Transverse colon (tissue), 4 donors: Measurements from ENCODE around the gene TTC6. TPM values are rescaled to one million over a fixed set of nuclear protein-coding genes. Genes with fewer than 3 reads are reported as not detected.

Source experiments
- DNase-seq: peaks from one replicate; pipeline ENCODE4 v3.0.0-alpha.2; 2019
- H3K27ac ChIP-seq, 4 donors: fragments of 200-600 bp; sonication (generic); 2 replicates each; pipeline ENCODE4 v1.5.1; 2016 to 2018; ENCODE audit warnings: inconsistent platforms in 4 of 4
- H3K27me3 ChIP-seq: fragments of 200-600 bp; sonication (generic); 2 replicates; pipeline ENCODE4 v1.5.1; 2017; ENCODE audit warnings: inconsistent platforms
- H3K36me3 ChIP-seq, 4 donors: fragments of 200-600 bp; sonication (generic); 2 replicates each; pipeline ENCODE4 v1.5.1; 2017 to 2019; ENCODE audit warnings: inconsistent platforms in 4 of 4
- H3K4me1 ChIP-seq, 4 donors: fragments of 200-600 bp; sonication (generic); 2 replicates each; pipeline ENCODE4 v1.5.1; 2017 to 2020; ENCODE audit warnings: inconsistent platforms in 4 of 4
- H3K4me3 ChIP-seq, 4 donors: fragments of 200-600 bp; sonication (generic); 1 replicate in 1 of 4; 2 replicates in 3 of 4; pipeline versions ENCODE4 v1.5.1 to v1.6.1; 2017 to 2019; ENCODE audit warnings: inconsistent platforms in 4 of 4
- H3K9me3 ChIP-seq, 2 donors: fragments of 200-600 bp; sonication (generic); 2 replicates each; pipeline ENCODE4 v1.5.1; 2017 to 2019; ENCODE audit warnings: inconsistent platforms in 2 of 2
- EP300 ChIP-seq: sonication (generic); formaldehyde crosslinking; IDR thresholded peaks from one replicate; pipeline ENCODE4 v1.6.1; 2017; ENCODE audit warnings: antibody characterized with exemption, low read depth
- POLR2A ChIP-seq: fragments of 450-650 bp; IDR thresholded peaks from one replicate; pipeline ENCODE4 v1.6.1; 2016; ENCODE audit warnings: antibody characterized with exemption, mild to moderate bottlenecking, moderate library complexity
- POLR2AphosphoS5 ChIP-seq, 3 donors: sonication (generic); formaldehyde crosslinking; IDR thresholded peaks; one replicate each; pipeline ENCODE4 v1.6.1; 2016; ENCODE audit warnings: antibody characterized with exemption in 3 of 3
- WGBS, 2 donors: methylation state at CpG; one replicate each; pipeline ENCODE4 v1.1.5; 2018; ENCODE audit warnings: low coverage in 1 of 2; 5-methylcytosine and 5-hydroxymethylcytosine counted together
- in situ Hi-C, 4 donors: fragments of 200-750 bp; cut with MboI; loops; one replicate each; pipeline versions ENCODE4 v1.15.0 to v1.15.1; 2017; ENCODE audit warnings: low sequenced_read_pairs in 3 of 4, low pct_ligation_motif_present in 1 of 4, low pct_unique_long_range_greater_than_20kb in 1 of 4
- intact Hi-C: fragments of 100-400 bp; cut with DNase I; formaldehyde crosslinking; loops from one replicate; pipeline ENCODE4 v1.15.1; 2023; ENCODE audit warnings: low total_unique reads
- total RNA-seq, 4 donors: library from RNA; depleted of rRNA; stranded (reverse); fragments of >200 nt; gene quantifications; one replicate each; pipeline ENCODE4 v1.1.0, GENCODE V29; 2016
- TF ChIP-seq, protein P1 (sequence below), 5 experiments: fragments of 200-600 bp in 3 of 5; fragments of 450-650 bp in 2 of 5; sonication (generic) in 3 of 5; IDR thresholded peaks; 1 replicate in 2 of 5; 2 replicates in 3 of 5; pipeline ENCODE4 v1.5.1; 2016 to 2017; ENCODE audit warnings: antibody characterized with exemption in 5 of 5, inconsistent platforms in 3 of 5, mild to moderate bottlenecking in 2 of 5, moderate library complexity in 1 of 5

TTC6 gene
- total RNA-seq, 4 donors from 2014 or later = 1.5 to 12.5 (median 4.9) TPM

DNA sequence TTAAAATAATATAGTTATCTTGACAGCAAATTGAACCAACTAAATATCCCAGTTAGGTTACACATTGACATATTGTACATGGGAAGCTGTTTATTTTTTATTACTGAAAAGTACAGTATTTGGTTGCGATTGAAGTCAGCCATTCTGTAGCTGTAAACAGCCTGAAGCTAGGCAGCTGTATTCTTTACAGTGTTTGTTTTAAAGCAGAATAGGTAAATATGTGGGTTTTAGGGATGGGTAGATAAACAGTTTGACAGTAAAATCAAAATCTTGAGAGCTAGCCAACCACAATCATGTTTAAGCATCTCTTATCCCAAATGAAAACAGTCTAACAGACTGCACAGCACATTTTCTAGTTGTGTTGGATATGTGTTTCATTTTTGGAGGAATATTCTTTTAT lies 45.7 kb downstream of the TTC6 start:
- DNase-seq = no peak
- intact Hi-C loops (no loop called here), in situ Hi-C loops (no loop called here)
- Histone ChIP-seq H3K9me3 (no peaks in the 10 kb centered on the region), H3K27ac (no peak overlapping the region), H3K36me3 (no peaks in the 10 kb centered on the region), H3K4me3 (no peak overlapping the region), H3K27me3 (no peaks in the 10 kb centered on the region), H3K4me1 (no peaks in the 10 kb centered on the region)
- TF ChIP-seq EP300 (no peak), POLR2A (no peak), POLR2AphosphoS5 (IDR thresholded peaks at IDR 0.05) (no peak)
- TF ChIP-seq, protein P1, sequence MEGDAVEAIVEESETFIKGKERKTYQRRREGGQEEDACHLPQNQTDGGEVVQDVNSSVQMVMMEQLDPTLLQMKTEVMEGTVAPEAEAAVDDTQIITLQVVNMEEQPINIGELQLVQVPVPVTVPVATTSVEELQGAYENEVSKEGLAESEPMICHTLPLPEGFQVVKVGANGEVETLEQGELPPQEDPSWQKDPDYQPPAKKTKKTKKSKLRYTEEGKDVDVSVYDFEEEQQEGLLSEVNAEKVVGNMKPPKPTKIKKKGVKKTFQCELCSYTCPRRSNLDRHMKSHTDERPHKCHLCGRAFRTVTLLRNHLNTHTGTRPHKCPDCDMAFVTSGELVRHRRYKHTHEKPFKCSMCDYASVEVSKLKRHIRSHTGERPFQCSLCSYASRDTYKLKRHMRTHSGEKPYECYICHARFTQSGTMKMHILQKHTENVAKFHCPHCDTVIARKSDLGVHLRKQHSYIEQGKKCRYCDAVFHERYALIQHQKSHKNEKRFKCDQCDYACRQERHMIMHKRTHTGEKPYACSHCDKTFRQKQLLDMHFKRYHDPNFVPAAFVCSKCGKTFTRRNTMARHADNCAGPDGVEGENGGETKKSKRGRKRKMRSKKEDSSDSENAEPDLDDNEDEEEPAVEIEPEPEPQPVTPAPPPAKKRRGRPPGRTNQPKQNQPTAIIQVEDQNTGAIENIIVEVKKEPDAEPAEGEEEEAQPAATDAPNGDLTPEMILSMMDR (IDR thresholded peaks at IDR 0.05) = no peak
- WGBS, 2 donors = 38% methylated on average over 1 of the region's 1 CpG; no CpG with 5 or more reads in 1 of the 2 donors

DNA sequence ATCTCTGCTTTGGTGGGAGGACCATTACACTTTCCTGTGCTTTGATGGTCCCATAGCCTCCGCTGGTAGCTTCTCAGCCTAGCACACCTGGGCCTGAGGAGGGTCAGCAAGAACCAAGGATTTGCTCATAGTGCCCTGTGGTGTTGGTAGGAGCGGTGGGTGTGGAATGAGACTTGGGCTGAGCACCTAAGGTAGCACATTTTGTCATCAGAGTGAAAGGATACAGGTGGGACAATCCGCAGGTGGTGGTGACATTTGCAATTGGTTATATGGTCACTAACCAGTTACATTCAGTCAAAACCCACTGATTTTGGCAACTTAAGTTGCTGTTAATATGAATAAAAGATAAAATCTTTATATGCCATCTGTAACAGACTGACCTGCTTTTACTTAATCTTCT lies 46.7 kb downstream of the TTC6 start:
- TF ChIP-seq, protein P1 (IDR thresholded peaks at IDR 0.05) = no peak
- TF ChIP-seq POLR2AphosphoS5 (IDR thresholded peaks at IDR 0.05) = no peak
- TF ChIP-seq POLR2A = no peak
- TF ChIP-seq EP300 = no peak
- Histone ChIP-seq H3K4me1 (no peaks in the 10 kb centered on the region), H3K27me3 (no peaks in the 10 kb centered on the region), H3K36me3 (no peaks in the 10 kb centered on the region), H3K27ac (no peak overlapping the region), H3K9me3 (no peaks in the 10 kb centered on the region), H3K4me3 (no peak overlapping the region)
- intact Hi-C loops = no loop called here
- 88% methylated on average over 3 of the region's 3 CpGs; no CpG with 5 or more reads in 1 of the 2 donors for WGBS, 2 donors
- no peak for DNase-seq
- in situ Hi-C loops = no loop called here

DNA sequence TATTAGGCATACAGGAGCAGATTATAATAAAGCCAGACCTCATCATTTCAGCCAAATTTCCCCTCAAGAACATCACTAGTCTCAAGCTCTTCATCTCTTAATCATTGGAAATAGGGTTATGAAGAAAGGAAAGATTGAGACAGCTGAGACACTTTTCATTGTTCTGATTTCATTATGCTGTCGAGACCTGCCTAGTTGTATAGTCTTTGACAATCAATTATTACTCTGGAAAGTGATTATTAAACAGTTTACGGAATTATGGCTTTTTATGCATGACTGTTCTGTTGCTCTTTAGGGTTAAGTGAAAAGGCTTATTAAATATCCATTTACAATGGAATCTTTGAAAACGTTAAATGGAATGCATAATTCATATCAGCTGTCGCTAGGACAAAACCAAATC lies 48.3 kb downstream of the TTC6 start:
- WGBS, 2 donors = 70 to 89% methylated on average over 4 of the region's 4 CpGs
- intact Hi-C loops = no loop called here
- Histone ChIP-seq H3K36me3 (no peaks in the 10 kb centered on the region), H3K27ac (no peak overlapping the region), H3K4me3 (no peak overlapping the region), H3K4me1 (no peaks in the 10 kb centered on the region), H3K27me3 (no peaks in the 10 kb centered on the region), H3K9me3 (no peaks in the 10 kb centered on the region)
- TF ChIP-seq, protein P1 (IDR thresholded peaks at IDR 0.05) = no peak
- TF ChIP-seq POLR2AphosphoS5 (IDR thresholded peaks at IDR 0.05) (no peak), POLR2A (no peak), EP300 (no peak)
- DNase-seq = no peak
- in situ Hi-C loops = no loop called here

Other genes with a start within 250 kb of the TTC6 start
- 100 to 1,000 TPM in 1 of 4 donors, 10 to 100 TPM in 3; 53.2 to 157 (median 71.4) TPM for gene FOXA1, start 380 bp upstream of the TTC6 start, total RNA-seq